Vagina (tissue), 2 donors: ENCODE data around the gene AKT1S1.

Experiments used
- CTCF ChIP-seq, 3 experiments: fragments of 450-650 bp in 2 of 3; fragments of 200-600 bp in 1 of 3; sonication (generic) in 1 of 3; IDR thresholded peaks; one replicate each; pipeline ENCODE4 v1.5.1; 2017 to 2019; ENCODE audit warnings: antibody characterized with exemption in 3 of 3, mild to moderate bottlenecking in 2 of 3, moderate library complexity in 2 of 3
- POLR2A ChIP-seq, 2 donors: fragments of 450-650 bp; IDR thresholded peaks; one replicate each; pipeline ENCODE4 v1.6.1; 2017; ENCODE audit warnings: antibody characterized with exemption in 2 of 2, mild to moderate bottlenecking in 2 of 2, moderate library complexity in 2 of 2
- POLR2AphosphoS5 ChIP-seq, 2 donors: sonication (generic); formaldehyde crosslinking; IDR thresholded peaks; one replicate each; pipeline ENCODE4 v1.9.0; 2017; ENCODE audit warnings: antibody characterized with exemption in 2 of 2, mild to moderate bottlenecking in 2 of 2, low read depth in 1 of 2; ENCODE audit not compliant: insufficient read depth in 1 of 2

- TF ChIP-seq POLR2AphosphoS5 (IDR thresholded peaks at IDR 0.05; ENCODE audit: insufficient read depth in 1 of 2, low read depth in 1 of 2) = no peak
- TF ChIP-seq POLR2A (IDR thresholded peaks at IDR 0.05) = no peak
- no peak for TF ChIP-seq CTCF (IDR thresholded peaks at IDR 0.05)
Observed at GRCh38 chr19:49840321-49840720, 36.8 kb downstream of the AKT1S1 start.
